DMS79 (cell line): ENCODE data around the gene TEX35.
"Not testable (repeated sequence)": the region's sequence is repeated elsewhere in the genome, so short reads cannot be mapped to it uniquely, and the experiment has no call there.

Experiments
- DNase-seq: peaks from one replicate; lab custom pipeline; 2025; lab: John Stamatoyannopoulos, UW

Gene TEX35

GRCh38 chr1:178541829-178542553 is 29.1 kb downstream of the TEX35 start:
- DNase-seq = peak; percentile 32

- DNase-seq = peak; percentile 41
Observed at GRCh38 chr1:178542554-178543289, 29.8 kb downstream of the TEX35 start.

GRCh38 chr1:178543290-178543607 is 30.3 kb downstream of the TEX35 start:
- DNase-seq = no peak

- no peak for DNase-seq
Observed at GRCh38 chr1:178544531-178544930, 31.6 kb downstream of the TEX35 start.

GRCh38 chr1:178548108-178548507 is 35.2 kb downstream of the TEX35 start:
- DNase-seq = no peak

GRCh38 chr1:178551307-178551706 is 38.4 kb downstream of the TEX35 start:
- DNase-seq = no peak

GRCh38 chr1:178551940-178552339 is 39.0 kb downstream of the TEX35 start:
- DNase-seq = no peak

- DNase-seq = no peak
Observed at GRCh38 chr1:178552856-178553255, 39.9 kb downstream of the TEX35 start.

- DNase-seq = not testable (repeated sequence)
Observed at GRCh38 chr1:178554351-178554750, 41.4 kb downstream of the TEX35 start.

- not testable (repeated sequence) for DNase-seq
Observed at GRCh38 chr1:178555613-178556012, 42.7 kb downstream of the TEX35 start.

- not testable (repeated sequence) for DNase-seq
Observed at GRCh38 chr1:178558816-178559215, 45.9 kb downstream of the TEX35 start.

GRCh38 chr1:178560871-178561376 is 48.0 kb downstream of the TEX35 start:
- no peak for DNase-seq

- DNase-seq = no peak
Observed at GRCh38 chr1:178563099-178563820, 50.4 kb downstream of the TEX35 start.

- DNase-seq = no peak
Observed at GRCh38 chr1:178564086-178564782, 51.3 kb downstream of the TEX35 start.

- no peak for DNase-seq
Observed at GRCh38 chr1:178564783-178565180, 51.9 kb downstream of the TEX35 start.

- DNase-seq = no peak
Observed at GRCh38 chr1:178565586-178565985, 52.7 kb downstream of the TEX35 start.

GRCh38 chr1:178566187-178566586 is 53.3 kb downstream of the TEX35 start:
- no peak for DNase-seq

GRCh38 chr1:178571807-178572206 is 58.9 kb downstream of the TEX35 start:
- no peak for DNase-seq
